Nucleus accumbens (tissue), 56 donors: ENCODE measurements around the gene SLC5A10.
"Not testable (repeated sequence)": the region's sequence is repeated elsewhere in the genome, so short reads cannot be mapped to it uniquely, and the experiment has no call there.

Experiments used
- DNase-seq, 56 donors: peaks; one replicate each; lab custom pipeline; 2025; lab: John Stamatoyannopoulos, UW

The SLC5A10 gene

DNA sequence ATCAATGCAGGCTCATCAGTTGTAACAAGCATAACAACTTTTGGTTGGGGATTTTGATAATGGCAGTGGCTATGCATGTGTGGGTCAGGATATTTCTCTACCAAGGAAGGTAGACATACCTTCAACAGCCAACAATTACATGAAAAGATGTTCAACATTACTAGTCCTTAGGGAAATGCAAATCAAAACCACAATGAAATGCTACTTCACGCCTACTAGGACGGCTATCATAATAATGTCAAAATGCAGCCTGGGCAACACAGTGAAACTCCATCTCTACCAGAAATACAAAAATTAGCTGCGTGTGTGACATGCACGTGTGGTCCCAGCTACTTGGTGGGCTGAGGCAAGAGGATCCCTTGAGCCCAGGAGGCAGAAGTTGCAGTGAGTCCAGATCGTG, 7.3 kb upstream of the SLC5A10 start:
- DNase-seq: no peak

DNA sequence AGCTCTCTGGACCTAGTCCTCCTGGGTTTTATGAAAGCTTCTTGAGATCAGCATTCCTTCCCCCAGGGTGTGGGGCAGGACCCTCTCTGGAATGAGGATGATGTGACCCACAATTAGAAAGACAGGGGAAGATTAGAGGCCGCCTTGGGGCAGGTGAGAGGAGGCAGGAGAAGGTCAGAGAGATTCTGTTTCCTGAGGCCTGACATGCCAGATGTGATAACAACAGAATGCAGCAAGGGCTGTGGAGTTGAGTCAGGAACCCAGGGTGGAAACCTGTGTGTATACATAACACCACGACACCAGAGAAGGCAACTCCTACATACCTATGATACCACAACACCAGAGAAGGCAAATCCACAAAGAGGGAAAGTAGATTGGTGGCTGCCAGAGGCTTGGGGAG, 5.4 kb upstream of the SLC5A10 start:
- DNase-seq: no peak

DNA sequence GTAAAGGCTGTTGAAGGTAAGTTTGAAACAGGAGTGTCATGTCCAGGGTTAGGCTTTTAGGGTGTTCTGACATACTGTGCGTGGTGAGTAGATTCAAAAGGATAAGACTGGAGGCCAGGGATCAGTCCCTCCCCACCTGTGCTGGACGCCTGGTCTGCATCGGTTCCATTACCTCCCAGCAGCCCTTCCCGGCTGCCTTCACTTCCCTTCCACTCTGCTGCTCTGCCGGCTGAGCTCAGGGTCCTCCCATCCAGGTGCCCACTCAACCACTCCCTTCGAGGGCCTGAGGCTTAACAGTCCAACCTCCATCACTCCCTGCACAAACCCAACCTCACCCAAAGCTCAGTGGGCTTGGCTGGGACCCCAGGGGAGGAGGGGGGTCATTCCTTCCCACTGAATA, 4.1 kb upstream of the SLC5A10 start:
- DNase-seq: no peak

DNA sequence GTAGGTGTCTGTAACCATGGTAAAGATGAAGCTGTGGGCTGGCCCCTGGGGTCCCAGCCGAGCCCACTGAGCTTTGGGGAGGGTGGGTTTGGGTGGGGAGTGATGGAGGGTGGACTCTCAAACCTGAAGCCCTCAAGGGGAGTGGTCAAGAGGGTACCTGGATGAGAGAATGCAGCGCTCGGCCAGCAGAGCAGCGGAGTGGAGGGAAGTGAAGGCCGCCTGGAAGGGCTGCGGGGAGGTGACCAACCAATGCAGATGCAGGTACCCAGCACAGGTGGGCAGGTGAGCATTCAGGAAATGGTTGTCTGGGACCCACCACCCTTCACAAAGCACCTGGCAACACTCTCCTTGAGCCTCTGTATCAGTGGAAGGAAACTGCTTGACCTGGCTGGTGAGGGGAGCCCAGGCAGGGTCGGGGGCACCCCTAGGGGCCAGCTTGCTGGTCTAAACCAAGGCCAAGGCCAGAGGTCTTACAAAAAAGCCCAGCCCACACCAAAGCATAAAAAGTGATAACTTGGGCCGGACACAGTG, 3.4 kb upstream of the SLC5A10 start:
- no peak for DNase-seq

DNA sequence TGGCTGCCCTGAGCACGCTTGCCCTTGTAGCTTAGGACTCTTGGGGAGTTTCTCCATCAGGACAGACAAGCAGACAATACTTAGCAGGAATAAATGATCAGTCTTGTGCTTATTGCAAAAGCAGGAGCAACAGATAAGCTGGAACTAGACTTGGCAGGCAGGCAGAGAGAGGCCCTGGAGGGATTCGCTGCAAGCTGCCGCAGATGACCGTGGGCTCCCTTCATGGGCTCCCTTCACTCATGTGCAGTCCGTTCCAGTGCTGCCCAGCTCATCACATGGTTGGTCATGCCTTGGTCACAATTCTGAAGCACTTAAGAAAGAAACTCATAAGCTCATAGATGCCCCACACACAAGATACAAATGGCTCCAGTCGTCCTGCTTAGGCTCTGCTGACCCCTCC, 2.4 kb upstream of the SLC5A10 start:
- no peak for DNase-seq

DNA sequence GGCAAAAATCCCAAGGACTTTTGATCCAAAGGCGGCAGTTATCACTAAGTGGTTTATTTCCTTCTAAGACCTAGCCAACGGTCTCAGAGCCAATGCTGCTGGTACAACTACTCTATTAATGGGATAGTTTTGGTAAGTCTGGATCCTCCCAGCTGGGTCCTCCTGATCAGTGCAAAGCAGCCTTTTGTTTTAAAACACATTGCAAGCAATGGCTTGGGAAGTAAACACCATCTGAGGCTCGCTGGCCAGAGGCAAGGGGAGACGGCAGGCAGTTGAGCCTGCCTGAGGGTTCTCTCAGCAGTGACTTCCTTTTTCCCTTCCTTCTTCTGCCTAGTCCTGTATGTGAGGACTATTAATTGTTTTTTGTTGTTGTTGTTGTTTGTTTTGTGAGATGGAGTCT, 1.6 kb upstream of the SLC5A10 start:
- DNase-seq: no peak

DNA sequence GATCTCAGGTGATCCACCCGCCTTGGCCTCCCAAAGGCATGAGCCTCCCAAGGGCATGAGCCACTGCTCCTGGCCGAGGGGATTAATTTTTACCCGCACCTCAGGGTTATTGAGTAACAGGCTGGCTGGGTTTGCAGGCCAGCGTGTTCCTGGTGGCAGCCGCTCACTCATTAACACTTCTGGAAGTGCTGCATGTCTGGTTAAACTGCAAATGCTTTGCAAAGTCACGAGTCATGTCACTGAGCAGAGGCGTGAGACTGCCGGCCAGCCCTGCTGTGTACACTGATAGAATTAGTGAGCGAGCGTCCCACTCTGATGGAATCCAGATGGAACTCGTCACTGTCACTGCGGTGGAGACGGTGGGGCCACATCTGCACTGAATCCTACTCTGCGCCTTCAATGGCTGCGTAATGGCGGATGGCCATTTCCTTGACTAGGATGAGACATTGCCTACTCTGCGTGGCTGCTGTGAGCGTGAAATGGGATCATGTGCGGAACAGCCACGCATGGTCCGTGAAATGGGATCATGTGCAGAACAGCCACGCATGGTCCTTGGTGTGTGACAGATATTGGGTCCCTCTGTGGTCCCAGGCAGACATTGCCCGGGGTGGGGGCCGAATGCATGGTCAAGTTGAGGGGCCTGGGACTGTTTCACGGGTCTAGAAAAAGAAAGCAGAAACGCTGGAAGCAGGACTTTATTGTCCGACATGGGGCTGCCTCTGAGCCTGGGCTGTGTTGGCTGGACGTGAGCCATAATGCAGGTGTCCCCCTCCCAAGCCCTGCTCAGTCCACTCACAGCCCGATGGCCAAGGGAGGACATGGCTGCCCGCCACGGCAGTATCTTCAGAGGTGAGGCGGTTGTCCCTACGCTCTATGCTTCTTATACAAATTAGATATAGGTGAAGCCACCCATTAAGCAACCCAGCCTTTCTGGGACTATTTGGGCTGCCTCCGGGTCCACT, 740 bp upstream of the SLC5A10 start:
- no peak for DNase-seq

DNA sequence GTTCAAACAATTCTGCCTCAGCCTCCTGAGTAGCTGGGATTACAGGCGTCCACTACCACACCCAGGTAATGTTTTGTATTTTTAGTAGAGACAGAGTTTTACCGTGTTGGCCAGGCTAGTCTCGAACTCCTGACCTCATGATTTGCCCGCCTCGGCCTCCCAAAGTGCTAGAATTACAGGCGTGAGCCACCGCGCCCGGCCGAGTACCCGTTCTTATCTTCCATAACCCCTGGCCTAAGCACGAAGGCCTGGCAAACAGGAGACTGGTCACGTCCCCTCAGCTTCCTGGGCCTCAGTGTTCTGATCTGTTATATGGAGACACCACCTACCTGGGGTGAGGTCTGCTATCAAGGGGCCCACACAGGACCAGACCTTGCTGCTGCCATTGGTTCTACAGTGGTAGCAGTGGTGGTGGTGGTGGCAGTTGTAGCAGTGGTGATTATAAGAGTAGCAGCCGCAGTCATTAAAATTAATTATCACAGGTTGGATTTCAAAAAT, 1.3 kb downstream of the SLC5A10 start:
- no peak for DNase-seq

DNA sequence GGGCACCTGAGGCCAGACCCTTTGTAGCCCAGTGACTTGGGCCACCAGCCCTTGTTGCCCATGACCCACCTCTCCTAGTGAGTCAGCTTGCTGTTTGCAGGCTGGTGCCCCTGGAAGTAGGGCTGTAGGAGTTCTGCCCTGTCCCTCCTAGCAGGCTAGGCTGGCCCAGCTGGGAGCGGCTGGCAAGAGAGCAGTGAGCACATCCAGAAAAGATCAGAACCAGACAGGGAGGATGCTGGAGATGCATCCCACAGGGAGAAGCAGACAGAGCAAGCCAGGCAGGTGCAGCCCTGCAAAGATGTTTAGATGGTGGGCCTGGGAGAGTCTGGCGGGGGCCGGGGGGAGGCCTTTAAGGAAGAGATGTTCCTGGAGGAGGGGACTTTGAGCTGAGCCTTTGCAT, 2.4 kb downstream of the SLC5A10 start:
- no peak for DNase-seq

DNA sequence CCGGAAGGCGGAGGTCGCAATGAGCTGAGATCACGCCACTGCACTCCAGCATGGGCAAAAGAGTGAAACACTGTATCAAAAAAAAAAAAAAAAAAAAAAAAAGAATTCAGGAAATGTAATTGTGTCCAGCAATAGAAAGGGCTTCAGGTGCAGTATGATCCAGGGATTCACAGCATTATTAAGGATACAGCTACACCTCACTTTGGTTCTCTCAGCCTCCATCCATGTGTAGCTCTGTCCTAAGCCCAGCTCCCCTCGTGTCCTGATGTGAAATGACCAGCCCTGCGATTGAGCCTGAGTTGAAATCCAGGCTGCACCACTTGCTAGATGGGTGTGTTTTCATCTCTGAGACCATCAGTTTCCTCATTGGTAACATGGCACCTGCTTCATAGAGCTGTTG, 3.0 kb downstream of the SLC5A10 start:
- no peak for DNase-seq

DNA sequence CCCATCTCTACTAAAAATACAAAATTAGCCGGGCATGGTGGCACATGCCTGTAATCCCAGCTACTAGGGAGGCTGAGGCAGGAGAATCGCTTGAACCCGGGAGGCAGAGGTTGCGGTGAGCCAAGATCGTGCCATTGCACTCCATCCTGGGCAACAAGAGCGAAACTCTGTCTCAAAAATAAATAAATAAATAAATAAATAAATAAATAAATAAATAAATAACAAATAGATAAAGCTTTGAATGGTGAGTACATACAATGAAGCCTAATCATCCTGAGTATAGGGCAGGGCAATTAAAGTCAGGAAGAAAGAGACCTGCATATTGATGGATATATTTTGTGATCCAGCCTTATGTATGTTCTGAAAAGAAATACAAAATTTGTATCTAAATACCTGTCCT, 4.1 kb downstream of the SLC5A10 start:
- not testable (repeated sequence) for DNase-seq

DNA sequence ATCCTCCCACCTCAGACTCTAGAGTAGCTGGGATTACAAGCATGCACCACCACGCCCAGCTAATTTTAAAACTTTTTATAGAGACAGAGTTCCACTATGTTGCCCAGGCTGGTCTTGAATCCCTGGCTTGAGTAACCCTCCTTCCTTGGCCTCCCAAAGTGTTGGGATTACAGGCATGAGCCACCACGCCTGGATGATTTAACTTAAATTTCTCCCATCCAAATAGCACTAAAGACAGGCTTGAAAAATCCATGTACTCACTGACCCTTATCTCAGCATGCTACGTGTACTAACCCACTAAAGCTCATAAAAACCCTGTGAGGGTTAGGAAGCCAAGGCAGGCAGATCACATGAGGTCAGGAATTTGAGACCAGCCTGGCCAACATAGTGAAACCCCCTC, 4.6 kb downstream of the SLC5A10 start:
- no peak for DNase-seq

DNA sequence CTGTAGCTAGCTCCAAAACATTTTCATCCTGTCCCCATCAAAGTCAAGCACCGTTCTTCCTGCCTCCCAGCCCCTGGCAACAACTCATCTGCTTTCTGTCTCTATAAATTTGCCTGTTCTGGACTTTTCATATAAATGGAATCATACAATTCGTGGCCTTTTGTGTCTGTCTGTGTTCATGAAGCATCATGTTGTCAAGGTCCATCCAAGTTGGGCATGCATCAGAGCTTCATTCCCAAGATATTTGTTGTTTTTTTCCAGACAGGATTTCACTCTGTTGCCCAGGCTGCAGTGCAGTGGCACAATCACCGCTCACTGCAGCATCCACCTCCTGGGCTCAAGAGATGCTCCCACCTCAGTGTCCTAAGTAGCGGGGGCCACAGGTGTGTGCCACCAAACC, 5.9 kb downstream of the SLC5A10 start:
- DNase-seq: no peak

DNA sequence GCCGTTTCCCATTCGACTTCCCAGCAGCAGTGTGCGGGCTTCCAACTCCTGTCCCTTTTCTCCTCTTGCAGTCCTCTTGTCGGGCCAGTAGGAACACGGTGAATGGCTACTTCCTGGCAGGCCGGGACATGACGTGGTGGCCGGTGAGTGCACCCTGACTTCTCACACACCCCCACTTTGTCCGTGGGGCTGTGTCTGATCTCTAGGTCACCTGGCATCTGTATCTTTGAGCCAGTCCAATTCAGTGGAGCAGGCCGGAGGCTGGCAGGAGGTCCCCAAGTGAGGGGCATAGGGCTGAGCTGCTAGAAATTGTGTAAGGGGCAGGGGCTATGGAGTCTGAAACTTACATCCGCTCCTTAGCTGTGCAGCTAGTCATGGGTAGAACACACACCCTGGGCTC, 6.6 kb downstream of the SLC5A10 start:
- DNase-seq: no peak

DNA sequence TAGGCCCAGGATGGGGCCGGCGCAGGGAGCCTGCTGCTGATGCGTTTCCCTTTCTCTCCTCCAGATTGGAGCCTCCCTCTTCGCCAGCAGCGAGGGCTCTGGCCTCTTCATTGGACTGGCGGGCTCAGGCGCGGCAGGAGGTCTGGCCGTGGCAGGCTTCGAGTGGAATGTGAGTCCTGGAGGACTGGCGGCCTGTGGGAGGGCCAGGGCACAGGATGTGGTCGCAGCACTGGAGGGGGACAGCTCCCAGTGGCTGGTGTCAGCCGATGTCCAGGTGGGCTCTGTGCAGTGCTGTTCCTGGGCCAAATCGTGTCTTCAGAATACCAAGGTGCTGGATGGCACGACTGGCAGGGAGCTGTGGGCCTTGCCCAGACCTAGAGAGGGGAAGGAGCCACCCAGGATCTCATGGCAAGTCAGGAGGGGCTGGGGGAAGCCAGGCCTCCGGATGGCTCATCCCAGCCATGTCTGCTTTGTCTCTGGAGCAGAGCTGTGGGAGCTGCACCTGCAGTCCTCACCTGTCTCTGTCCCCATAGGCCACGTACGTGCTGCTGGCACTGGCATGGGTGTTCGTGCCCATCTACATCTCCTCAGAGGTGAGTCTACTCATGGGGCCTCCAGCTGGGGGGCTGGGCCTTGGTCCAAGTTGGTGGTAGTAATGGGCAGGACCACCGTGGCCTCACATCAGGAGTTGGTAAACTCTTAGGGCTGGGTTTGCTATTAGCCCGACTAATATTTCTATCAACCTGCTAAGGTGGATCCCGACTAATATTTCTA, 7.3 kb downstream of the SLC5A10 start:
- no peak for DNase-seq

DNA sequence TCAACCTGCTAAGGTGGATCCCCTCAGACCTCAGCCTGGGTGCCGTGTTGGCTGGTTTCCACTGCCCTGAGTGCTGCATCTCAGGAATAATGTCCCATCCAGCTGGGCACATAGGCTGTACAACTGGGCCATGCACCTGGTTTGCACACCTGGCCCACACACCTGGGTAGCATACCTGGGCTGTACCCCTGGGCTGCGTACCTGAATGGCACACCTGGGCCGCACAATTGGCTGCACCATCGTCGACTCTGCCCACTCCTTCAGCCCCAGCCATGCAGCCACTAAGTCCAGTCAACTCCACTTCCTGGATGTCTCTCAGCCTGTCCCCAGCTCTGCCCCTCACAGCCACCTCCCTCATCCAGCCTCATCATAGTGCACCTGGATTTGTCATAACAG, 7.9 kb downstream of the SLC5A10 start:
- DNase-seq: no peak

DNA sequence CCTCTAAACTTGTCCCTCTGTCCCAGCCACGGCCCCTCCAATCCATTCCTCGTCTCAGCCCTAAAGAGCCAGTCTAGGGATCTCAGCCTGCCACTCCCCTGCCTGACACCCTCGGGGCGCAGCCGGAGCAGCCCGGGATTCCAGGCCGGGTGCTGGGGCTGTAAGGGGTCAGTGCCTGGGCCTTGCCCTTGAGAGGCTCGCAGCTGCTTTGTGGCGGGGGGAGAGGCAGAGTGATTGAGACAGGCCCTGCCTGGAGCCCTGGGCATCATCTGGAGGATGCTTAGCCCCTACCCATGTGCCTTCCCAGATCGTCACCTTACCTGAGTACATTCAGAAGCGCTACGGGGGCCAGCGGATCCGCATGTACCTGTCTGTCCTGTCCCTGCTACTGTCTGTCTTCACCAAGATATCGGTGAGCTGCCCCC, 8.3 kb downstream of the SLC5A10 start:
- no peak for DNase-seq

DNA sequence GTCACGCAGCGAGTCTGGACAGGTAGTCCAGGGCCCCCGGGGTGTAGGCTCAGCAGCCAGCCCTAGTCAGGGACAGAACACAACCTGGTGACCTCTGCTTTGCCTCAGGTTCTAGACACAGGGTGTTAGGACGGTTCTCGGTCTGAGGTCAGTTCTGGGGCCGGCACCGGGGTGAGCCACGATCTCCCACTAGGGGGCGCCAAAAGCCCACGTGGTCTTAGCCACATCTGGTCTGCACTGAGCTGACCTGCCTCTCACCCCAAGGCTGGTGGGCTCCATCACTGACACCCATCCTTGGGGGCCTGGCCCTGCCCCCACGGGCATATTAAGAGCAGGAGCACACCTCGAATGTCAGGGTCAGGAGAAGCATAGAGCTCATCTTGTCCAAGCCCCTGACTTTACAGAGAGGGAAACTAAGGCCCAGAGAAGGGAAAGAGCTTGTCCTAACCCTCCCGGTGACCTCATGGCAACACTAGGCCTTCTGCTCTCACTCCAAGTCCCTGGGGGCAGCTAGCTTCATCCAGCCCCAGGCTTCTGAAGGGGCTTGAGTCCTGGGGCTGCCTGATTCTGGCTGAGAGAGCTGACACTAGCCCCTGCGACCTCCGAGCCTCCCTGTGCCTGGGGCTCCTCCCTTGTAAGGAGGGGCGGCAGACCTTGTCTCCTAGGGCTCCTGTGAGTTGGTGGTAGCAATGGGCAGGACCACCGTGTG, 9.0 kb downstream of the SLC5A10 start:
- peak in 41 of 56 donors; percentile 4 to 76 (median 28) for DNase-seq

DNA sequence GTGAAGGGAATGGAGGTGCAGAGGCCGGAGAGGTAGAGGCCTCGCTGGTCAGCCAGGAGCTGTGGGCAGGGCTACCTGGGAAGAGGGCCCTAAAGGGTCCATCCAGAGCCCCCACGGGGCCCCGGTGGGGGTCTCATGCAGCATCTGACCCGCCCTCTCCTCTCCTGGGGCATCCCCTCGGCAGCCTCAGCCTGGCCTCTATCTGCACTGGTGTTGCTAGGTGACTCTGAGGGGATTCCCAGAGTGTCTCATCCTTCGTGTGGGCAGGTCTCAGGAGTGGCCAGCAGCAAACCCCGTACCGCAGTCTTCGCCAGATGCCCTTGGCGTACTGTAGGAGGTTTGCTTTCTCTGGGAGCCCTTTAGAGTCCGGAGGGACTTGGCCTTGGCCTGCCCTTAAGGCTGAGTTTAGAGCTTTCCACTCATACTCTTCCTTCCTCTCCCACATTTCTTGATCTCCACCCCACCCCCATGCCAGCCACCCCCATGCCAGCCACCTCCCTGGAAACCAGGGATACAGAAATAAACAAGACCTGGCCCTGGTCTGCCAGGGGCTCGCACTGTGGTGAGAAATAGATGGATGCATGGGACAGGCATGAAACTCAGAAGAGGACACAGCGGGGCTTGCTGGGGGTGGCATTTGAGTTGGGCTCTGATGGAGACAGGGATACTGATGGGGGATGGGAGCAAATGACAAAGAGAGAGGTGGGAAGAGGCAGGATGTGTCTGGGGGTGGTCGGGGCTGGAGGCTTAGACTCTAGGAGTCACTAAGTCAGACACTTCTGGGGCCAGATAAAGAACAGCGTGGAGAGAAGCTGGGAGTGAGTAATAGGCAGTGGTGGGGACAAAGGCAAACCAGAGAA, 9.9 kb downstream of the SLC5A10 start:
- DNase-seq: no peak

DNA sequence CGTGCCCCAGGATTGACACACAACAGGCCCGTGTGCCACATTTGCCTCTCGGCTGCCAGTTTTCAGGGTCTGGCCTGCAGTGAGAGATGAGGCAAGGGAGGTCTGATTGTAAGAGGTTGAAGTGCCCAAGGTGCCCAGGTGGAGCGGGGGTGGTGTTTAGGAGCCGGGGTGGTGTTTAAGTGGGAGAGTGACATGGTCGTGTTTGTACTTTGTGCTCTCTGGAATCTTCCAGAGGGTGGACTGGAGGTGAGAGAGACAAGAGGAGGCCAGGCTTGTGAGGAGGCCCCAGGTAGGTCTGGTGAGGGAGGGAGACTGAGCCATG, 10.5 kb downstream of the SLC5A10 start:
- no peak for DNase-seq
